Measurements from ENCODE around the gene MAP1A.
A peak's percentile ranks its signal among the peaks of the same experiment; 100 is the strongest.

MAP1A gene

DNA sequence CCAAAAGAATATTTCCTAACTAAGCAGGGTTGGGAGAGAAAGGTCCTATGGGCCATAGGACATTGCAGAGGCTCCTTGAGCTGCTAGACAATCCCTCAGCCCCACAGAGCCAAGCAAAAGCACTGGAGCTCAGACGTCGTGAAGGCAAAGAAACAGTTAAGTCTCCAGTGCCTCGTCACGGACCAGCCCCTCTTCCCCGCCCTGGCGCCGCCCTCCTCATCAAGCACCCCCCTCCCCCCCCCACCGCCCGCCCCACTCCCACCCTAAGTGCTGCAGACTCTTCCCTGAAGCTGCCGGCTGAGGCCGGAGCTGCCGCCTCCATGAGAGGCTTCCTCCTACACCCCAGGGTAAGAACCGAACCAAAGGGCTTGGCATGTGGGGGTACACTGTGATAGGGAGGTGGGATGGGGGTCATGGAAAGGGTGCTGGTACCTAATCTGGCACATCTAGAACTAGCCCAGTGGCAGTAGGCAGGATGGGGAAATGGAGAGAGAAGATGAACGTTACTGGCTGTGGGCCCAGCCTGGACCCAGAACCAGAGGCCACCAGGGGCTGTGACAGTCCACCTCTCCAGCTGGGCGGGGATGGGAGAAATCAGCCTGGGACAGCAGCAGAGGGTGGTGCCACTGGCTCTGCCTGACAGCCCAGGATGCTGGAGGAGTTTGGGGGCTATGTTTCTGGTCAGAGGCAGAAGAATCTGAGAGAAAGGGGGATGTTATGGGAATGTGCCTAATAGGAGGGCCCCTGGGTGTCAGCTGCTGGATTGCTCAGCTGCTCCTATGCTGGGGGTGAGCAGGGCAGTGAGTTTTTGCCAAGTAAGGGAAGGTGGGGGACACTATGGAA, at the start of gene MAP1A:
Gene MAP1A (plus strand): TSS at position 255 of the 843 bp plus-strand sequence. CDS start 3,866 bp downstream, outside the sequence.
- no peak for DNase-seq (ENCODE audit: low read depth in 2 of 2)

DNA sequence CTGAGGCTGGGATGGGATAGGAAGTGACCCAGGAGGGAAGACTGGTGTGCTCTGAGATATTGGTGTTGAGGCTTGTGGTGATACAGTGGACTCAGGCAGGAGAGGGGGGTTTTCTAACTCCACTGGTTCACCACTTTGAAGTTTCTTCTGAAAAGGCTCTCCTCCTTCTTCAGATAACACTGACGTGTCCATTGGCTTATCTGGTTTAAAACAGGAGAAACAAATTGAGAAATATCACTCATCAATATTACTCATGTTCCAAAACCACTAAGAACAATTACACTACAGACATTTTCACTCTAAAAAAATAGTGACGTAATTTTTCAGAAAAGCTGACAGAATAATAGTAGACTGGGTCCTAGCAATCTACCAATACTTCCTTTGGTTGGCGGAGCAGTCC, 47.5 kb upstream of the MAP1A start:
- DNase-seq (ENCODE audit: low read depth in 2 of 2) = no peak

DNA sequence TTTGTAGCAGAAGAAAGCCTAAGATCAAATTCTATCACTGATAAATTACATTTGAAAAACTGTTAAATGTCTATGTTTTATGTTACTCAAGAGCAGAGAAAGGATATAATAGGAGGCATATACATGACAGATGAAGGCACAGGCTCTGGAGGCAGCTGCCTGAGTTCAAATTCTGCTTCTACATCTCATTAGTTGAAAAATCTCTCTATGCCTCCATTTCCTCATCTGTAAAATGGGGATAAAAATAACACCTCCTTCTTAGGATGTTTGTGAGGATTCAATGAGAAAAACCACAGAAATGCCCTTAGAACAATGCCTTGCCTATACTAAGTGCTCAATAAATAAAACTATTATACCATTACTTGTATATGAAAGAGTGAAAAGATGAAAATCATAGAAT, 45.4 kb upstream of the MAP1A start:
- DNase-seq (ENCODE audit: low read depth in 2 of 2) = no peak

DNA sequence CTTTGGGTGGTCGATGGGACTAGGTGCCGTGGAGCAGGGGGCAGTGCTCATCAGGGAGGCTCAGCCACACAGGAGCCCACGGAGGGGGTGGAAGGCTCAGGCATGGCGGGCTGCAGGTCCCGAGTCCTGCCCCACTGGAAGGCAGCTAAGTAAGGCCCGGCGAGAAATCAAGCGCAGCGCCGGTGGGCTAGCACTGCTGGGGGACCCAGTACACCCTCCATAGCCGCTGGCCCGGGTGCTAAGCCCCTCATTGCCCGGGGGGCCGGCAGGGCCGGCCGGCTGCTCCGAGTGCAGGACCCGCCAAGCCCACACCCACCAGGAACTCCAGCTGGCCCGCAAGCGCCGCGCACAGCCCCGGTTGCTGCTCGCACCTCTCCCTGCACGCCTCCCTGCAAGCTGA, 43.5 kb upstream of the MAP1A start:
- DNase-seq (ENCODE audit: low read depth in 2 of 2) = no peak

DNA sequence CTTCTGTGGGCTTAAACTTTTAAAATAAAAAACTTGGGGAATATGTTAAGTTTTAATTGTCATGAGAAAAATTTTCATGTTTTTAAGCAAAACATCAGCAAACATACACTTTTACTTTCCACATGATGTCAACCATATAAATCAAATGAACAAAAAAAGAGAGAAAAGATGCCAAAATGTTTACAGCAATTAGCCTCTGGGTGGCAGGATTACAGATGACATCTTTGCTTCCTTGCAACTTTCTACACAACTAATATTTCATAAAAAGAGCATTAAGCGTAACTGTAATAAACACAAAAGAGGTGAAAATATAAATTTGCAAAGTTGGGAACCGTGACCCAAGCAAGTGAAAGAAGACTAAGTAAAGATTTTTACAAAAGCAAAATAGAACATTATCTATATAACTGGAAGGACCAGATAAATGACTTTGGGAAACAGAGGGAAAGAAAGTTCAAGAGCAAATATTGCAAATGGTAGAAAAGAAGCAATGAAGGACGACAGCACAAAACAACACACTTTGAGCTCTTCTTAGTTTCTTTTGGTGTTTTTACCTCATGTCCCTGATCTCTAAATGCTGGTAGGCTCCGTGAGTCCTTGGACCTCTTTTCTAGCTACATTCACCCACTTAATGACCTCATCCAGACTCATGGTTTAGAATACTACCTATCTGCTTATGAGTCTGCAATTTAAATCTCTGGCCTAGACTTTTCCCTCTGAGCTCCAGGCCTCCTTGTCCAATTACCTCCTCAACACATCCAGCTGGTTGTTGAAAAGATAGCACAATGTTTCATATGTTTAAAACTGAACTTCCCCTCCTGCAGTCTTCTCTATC, 33.9 kb upstream of the MAP1A start:
- DNase-seq (ENCODE audit: low read depth in 2 of 2) = no peak

DNA sequence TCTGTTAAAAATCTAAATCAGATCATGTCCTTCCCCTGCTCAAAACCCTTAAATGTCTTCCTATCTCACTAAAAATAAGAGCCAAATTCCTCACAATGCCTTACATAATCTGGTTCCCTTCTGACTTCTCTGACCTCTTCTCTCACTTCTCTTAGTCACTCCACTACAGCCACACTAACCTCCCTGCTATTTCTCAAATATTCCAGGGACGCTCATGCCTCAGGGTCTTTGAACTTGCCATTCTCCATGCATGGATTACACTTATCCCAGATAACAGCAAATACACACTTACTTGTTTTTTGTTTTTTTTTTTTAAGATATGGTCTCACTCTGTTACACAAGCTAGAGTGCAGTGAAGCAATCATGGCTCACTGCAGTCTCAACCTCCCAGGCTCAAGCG, 33.0 kb upstream of the MAP1A start:
- no peak for DNase-seq (ENCODE audit: low read depth in 2 of 2)

DNA sequence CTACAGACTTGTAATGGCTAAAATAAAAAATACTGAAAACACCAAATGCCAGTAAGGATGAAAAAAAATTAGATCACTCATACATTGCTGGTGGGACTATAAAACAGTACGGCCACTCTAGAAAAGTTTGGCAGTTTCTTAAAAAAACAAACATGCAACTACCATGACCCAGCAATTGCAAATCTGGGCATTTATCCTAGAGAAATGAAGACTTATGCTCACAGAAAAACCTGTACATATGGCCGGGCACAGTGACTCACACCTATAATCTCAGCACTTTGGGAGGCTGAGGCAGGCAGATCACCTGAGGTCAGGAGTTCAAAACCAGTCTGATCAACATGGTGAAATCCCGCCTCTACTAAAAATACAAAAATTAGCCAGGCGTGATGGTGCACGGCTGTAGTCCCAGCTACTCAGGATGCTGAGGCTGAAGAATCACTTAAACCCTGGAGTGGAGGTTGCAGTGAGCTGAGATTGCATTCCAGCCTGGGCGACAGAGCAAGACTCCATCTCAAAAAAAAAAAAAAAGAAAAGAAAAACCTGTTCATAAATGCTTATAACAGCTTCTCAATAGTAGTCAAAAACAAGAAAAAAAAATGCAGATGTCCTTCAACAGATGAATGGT, 30.0 kb upstream of the MAP1A start:
- no peak for DNase-seq (ENCODE audit: low read depth in 2 of 2)

DNA sequence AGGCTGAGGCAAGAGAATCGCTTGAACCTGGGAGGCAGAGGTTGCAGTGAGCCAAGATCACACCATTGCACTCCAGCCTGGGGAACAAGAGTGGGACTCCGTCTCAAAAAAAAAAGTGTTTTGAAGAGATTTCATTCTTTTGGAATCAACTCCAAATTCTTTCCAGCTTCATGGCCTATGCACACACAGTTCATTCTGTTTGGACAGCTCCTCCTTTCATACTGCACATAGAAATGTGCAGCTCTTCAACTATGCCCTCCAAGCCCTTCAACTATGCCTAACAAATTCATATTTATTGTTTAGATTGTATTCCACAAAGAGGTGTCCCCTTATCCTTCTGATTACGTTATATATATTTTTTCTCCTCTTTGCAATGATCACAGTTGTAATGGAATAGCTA, 28.6 kb upstream of the MAP1A start:
- no peak for DNase-seq (ENCODE audit: low read depth in 2 of 2)

DNA sequence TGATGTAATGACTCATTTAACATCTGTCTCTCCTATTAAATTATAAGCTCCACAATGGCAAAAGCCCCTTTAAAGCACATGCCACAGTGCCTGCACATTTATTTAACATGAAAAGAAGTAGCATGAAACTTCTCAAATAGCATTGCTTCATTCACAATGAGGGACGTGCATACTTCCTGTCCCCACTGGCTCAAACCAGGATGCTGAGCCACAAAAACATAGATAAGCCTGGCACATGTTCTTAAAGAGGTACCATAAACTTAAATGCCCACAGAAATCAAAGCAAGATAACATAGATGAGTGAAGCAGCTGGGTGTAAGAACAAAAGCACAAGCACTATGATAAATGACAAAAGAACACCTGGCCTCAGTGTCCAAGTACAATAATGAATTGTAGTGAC, 28.2 kb upstream of the MAP1A start:
- no peak for DNase-seq (ENCODE audit: low read depth in 2 of 2)

DNA sequence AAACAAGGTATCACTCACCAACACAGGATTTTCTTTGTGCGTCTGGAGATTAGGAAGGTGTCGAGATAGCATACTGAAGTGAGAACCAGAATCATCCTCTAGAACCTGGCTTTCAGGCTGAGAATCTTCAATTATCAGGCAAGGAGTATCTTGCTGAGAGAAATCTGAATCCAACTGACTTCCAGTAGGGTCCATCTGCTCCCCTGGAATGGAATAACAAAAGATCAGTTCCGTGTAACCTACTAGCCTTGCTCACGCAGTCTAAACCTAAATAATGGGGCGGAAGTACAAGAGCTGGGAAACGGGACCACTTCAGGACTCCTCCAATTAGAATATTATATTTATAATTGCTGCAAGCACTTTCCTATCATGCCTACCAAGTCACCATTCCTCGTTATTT, 25.1 kb upstream of the MAP1A start:
- DNase-seq (ENCODE audit: low read depth in 2 of 2) = no peak

DNA sequence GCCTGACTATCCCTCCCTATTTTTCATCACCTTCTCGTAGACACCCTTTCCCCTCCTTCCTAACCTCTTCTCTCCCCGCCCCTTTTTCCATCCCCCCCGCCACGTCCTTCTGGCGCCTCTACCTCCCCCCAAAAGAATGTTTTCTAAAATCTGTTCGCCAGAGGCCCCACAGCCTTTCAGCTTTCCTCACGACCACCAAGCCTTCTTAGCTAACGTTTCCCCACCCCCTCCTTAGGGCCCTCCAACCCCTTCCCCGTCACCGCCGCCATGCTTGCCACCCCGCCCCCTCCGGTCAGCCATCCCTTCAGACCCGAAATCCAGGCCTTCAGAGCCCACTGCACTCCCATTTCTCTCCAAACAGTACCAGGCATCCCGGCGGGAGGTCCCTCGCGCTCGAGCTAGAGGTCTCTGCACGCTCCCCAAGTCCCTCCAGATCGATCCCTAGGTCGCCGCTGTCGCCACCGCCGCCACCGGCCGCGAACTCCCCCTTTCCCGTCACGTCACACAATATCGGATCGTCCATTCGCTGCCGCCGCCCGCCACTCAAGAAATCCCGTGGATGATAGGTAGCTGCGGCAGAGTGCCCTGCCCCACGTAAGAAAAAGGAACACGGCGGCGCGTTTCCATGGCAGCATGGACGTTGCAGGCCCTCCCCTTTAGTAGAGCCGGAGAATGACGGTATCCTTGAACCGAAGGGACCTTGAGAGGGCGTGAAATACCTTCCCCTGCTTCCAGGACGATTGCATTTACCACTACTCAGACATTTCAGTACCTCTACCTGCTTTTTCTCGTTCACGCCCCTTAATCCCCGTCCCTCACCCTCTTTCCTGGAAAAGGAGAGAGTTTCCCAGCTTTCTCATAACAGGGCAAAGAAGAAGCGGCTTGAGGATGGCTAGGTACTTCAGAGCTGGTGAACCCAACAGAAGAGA, 24.5 kb upstream of the MAP1A start, which contains the start of gene TP53BP1:
Gene TP53BP1 (minus strand): TSS at position 484 of the 929 bp plus-strand sequence. CDS start 113 bp downstream, at position 371.
- peak; percentile 85 to 93 for DNase-seq (ENCODE audit: low read depth in 2 of 2)

DNA sequence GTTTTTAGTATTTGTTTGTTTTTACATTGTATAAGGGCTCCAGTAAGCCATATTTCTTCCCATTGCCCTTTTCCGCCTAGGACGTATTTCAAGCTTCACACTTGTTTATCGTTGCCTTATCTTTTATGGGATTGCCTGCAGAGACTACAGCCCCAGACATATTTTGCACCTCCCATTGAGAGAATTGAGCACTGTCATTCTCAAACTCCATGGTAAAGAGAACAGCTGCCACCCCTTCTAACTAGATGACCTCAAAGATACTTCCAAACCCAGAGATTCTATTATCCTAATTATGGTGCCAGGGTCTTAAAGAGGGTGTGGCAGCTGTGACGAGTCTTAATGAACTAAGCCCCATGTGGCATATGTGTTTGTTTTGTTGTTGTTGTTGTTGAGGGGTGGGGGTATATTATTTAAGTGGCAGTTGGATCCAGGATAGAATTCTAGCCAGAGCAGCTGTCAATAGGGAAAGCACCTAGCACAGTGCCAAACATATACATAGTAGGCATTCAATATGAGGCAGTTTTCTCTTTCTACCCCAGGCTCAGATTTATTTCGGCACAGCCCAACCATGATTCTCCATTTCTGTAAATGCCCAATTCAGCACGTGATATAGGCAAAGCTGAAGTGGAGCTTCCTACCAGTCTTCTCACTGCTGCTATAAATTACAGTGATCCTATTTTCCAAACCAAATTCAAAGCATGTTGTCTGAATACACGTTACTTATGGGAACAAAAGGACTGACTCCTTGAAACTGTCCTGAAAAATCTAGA, 23.5 kb upstream of the MAP1A start:
- no peak for DNase-seq (ENCODE audit: low read depth in 2 of 2)

DNA sequence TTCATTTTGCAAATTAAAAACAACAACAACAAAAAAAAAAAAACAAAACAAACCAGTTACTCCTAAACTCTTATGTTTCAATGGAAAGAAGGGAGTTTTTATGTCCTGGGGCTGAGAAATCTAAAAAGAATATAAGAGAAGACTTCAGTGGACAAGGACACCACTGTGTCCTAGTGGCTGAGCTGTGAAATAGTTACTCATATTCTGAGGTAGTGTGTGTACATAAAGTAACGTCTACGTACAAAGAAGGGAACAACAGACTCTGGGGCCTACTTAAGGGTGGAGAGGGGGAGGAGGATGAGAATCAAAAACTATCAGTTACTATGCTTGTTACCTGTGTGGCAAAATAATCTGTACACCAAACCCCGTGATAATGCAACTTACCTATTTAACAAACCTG, 18.4 kb upstream of the MAP1A start:
- DNase-seq (ENCODE audit: low read depth in 2 of 2) = no peak

DNA sequence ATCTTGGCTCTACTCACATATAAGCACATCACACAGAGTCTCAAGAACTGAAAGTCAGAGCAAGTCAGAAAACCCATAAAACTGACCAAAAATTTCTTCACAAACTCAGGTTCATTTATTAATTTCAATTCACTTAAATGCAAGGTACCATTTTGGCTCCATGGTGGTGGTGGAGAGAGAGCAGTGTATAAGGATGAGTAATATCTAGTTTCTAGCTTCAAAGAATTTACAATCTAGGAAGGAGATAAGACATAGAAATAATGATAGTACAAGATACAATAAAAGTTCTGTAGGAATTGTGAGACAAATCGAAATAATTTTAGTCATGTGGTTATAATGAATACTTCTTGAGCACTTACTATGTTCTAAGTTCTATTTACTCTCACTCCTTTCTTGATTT, 17.8 kb upstream of the MAP1A start:
- DNase-seq (ENCODE audit: low read depth in 2 of 2) = no peak

DNA sequence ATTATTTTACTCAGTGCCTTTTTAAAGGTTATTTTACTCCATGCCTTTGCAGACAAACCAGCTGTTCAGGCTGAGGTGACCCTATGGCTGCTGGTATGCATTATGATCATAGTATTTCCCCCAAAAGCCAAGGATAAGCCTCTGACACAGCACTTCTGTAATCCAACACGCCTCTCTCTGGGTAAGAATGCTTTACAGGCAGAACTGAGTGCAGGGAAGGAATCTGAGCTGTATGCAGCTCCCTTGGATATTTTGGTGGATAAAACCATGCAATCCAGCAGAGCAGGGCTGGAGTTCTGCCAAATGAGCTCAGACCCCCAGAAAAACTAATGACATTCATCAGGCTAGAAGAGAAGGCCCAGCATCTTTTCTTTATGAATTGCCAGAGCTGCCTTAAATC, 11.7 kb upstream of the MAP1A start:
- no peak for DNase-seq (ENCODE audit: low read depth in 2 of 2)

DNA sequence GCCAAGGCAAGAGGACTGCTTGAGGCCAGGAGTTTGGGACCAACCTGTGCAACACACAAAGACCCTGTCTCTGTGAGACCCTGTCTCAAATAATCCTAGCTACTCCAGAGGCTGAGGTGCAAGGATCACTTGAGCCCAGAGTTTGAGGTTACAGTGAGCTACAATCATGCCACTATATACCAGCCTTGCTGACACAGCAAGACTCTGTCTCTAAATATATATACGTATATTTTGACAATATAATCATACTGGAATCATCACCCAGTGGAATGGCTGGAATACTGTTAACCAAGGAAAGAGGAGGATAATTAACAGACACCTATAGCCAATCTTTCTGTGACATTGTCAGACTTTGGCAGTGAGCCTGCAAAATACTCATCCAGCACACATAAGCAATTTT, 9.0 kb upstream of the MAP1A start:
- no peak for DNase-seq (ENCODE audit: low read depth in 2 of 2)

DNA sequence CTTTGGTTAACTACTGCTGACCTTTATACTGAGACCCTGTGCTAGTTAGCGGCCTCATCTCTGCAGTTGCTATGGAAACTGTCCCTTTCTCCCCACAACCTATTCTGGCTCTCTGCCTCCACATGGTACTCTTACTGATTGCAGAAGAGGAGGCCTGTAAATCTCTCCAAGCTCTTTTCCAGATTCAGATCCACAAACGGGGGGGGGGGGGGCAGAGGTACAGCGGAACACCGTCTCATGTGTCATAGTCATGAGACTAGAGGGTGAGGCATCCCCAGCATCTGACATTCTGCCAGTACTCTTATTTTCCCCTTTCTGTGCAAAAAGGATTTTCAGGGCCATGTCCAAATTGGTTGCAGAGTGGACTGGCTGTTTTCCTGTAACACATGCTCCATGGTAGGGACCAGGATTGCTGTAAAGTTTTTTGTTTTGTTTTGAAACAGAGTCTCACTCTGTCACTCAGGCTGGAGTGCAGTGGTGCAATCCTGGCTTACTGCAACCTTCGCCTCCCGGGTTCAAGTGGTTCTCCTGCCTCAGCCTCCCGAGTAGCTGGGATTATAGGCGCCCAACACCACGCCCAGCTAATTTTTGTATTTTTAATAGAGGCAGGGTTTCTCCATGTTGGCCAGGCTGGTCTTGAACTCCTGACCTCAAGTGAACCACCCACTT, 8.3 kb upstream of the MAP1A start:
- DNase-seq (ENCODE audit: low read depth in 2 of 2) = no peak

DNA sequence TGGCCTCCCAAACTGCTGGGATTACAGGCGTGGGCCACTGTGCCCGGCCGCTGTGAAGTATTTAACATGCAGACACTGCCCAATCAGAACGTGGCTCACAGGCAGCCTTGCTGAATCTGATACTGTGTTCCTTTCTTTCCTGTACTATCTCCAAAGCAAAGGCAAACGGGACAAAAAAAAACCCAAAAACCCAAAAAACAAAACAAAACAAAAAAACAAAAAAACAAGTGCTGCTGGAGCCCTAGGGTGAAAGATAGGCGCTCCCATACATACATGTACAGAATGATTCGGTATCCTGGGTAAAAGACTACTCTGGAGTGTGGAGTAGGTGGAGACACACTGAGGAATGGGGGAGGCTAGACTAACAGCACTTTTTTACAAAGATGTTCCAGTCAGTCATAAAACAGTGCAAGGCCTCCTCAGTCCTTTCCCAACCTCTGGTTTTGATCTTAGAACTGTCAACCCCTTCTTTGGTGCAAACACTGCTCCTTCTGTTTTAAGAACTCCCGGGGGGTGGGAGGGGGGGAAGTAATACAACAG, 7.7 kb upstream of the MAP1A start:
- DNase-seq (ENCODE audit: low read depth in 2 of 2) = no peak

DNA sequence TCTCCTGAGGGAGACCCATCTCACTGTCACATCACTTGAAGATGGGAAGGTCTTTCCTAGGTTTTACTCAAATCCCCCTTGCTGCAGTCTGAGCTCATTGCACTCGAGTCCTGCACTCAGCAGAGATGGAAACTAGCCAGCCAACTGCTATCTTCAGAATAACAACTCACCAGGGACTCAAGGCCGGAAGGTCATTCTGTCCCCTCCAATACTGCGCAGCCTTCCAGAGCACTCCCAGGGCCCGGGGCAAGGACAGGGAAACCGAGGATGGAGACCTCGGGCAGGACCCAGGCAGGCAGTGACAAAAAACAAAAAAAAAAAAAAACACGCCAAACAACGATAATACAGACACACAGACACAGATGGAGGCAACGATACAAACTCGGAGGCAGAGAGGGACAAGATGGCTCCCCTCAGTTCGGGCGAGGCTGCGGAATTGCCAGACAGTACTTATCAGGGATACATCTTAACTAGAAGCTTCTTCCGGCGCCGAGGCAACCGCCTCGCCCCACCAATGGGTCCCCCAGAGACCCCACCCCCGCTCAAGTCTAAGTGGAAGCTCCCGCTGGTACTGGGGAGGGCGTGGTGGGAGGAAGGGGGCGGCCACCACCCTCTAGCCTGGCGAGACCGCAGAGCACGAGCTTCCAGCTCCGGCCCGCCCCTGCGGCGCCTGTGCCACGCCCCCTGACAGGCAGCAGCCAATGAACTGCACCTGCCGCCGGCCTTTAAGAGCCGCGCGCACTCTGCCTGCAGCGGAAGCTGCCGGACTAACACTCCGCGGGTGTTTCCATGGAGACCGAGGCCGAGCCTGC, 7.0 kb upstream of the MAP1A start:
- peak; percentile 87 to 89 for DNase-seq (ENCODE audit: low read depth in 2 of 2)
